GM23338 (cell line): ENCODE measurements around the gene GALNT9. TPM values are rescaled to one million over a fixed set of nuclear protein-coding genes. Genes with fewer than 3 reads are reported as not detected.

ENCODE experiments used
- ATAC-seq: fragments of 200-7000 bp; cut with Tn5 transposase; 3 replicates; pipeline ENCODE4 v1.9.1; 2020
- DNase-seq: peaks from one replicate; pipeline ENCODE4 v3.0.0-alpha.2; 2015; ENCODE audit warnings: low spot score
- H2AFZ ChIP-seq: fragments of 200-600 bp; sonication (generic); 2 replicates; pipeline ENCODE4 v1.8.0; 2016; ENCODE audit warnings: antibody characterized with exemption, mild to moderate bottlenecking, moderate library complexity
- H3F3A ChIP-seq: fragments of 200-600 bp; sonication (generic); replicated peaks from 2 replicates; pipeline ENCODE4 v1.8.0; 2017; ENCODE audit warnings: antibody characterized with exemption, mixed run types, low read depth
- H3K27ac ChIP-seq: fragments of 200-600 bp; sonication (generic); 2 replicates; pipeline ENCODE4 v1.6.1; 2016; ENCODE audit warnings: low read depth
- H3K27me3 ChIP-seq: fragments of 200-600 bp; sonication (generic); 2 replicates; pipeline ENCODE4 v1.8.0; 2016; ENCODE audit warnings: mild to moderate bottlenecking, mixed run types, moderate library complexity; ENCODE audit not compliant: insufficient read depth
- H3K36me3 ChIP-seq: fragments of 200-600 bp; sonication (generic); 2 replicates; pipeline ENCODE4 v1.8.0; 2016; ENCODE audit warnings: mild to moderate bottlenecking; ENCODE audit not compliant: insufficient read depth
- H3K4me1 ChIP-seq: fragments of 200-600 bp; sonication (generic); 2 replicates; pipeline ENCODE4 v1.8.0; 2016; ENCODE audit warnings: mild to moderate bottlenecking, moderate library complexity; ENCODE audit not compliant: insufficient read depth
- H3K4me2 ChIP-seq: fragments of 200-600 bp; sonication (generic); 2 replicates; pipeline ENCODE4 v1.7.1; 2017; ENCODE audit warnings: mixed run types
- H3K4me3 ChIP-seq: fragments of 200-600 bp; sonication (generic); 2 replicates; pipeline ENCODE4 v1.6.1; 2016; ENCODE audit warnings: mixed run types
- H3K79me2 ChIP-seq: fragments of 200-600 bp; sonication (generic); replicated peaks from 2 replicates; pipeline ENCODE4 v1.8.0; 2017; ENCODE audit warnings: mild to moderate bottlenecking; ENCODE audit not compliant: insufficient read depth
- H3K9me2 ChIP-seq: fragments of 200-600 bp; sonication (generic); 2 replicates; pipeline ENCODE4 v1.8.0; 2017; ENCODE audit not compliant: insufficient read depth
- H4K20me1 ChIP-seq: fragments of 200-600 bp; sonication (generic); replicated peaks from 2 replicates; pipeline ENCODE4 v1.8.0; 2017; ENCODE audit warnings: mild to moderate bottlenecking; ENCODE audit not compliant: insufficient read depth
- H3K27ac Mint-ChIP-seq: 2 replicates; pipeline ENCODE4 v1.8.0; 2020; ENCODE audit warnings: inconsistent platforms, mild to moderate bottlenecking, moderate library complexity, mixed read lengths
- H3K27me3 Mint-ChIP-seq: 3 replicates; pipeline ENCODE4 v1.8.0; 2022; ENCODE audit warnings: low read depth, mild to moderate bottlenecking, moderate library complexity, mixed read lengths, inconsistent platforms; ENCODE audit not compliant: insufficient read depth, poor library complexity
- H3K36me3 Mint-ChIP-seq: 3 replicates; pipeline ENCODE4 v1.8.0; 2021; ENCODE audit warnings: low read depth, mild to moderate bottlenecking, inconsistent platforms, moderate library complexity, mixed read lengths
- H3K4me1 Mint-ChIP-seq: 3 replicates; pipeline ENCODE4 v1.8.0; 2020; ENCODE audit warnings: mild to moderate bottlenecking, inconsistent platforms, mixed read lengths
- H3K4me3 Mint-ChIP-seq: 3 replicates; pipeline ENCODE4 v1.8.0; 2021; ENCODE audit warnings: moderate library complexity, mild to moderate bottlenecking, inconsistent platforms, mixed read lengths
- H3K9me3 Mint-ChIP-seq: 3 replicates; pipeline ENCODE4 v1.8.0; 2020; ENCODE audit warnings: moderate library complexity, mild to moderate bottlenecking, inconsistent platforms, mixed read lengths
- CREB1 ChIP-seq: fragments of 250-450 bp; sonication (Bioruptor Pico); IDR thresholded peaks from 2 replicates; pipeline ENCODE4 v1.5.0; 2020; ENCODE audit warnings: low read depth, mild to moderate bottlenecking, moderate library complexity
- EZH2 ChIP-seq: fragments of 200-600 bp; sonication (generic); IDR thresholded peaks from one replicate; pipeline ENCODE4 v1.8.0; 2017; ENCODE audit warnings: antibody characterized with exemption, mild to moderate bottlenecking, low read depth; ENCODE audit not compliant: unreplicated experiment
- EZH2phosphoT487 ChIP-seq: fragments of 200-600 bp; sonication (generic); IDR thresholded peaks from one replicate; pipeline ENCODE4 v1.8.1; 2018; ENCODE audit warnings: antibody characterized with exemption; ENCODE audit not compliant: unreplicated experiment
- JUNB ChIP-seq: IDR thresholded peaks from one replicate; pipeline ENCODE4 v1.6.1; 2016; ENCODE audit warnings: antibody characterized with exemption; ENCODE audit not compliant: unreplicated experiment
- NANOG ChIP-seq: IDR thresholded peaks from 2 replicates; pipeline ENCODE4 v1.6.1; 2016; ENCODE audit warnings: antibody characterized with exemption, borderline replicate concordance
- POLR2AphosphoS5 ChIP-seq: IDR thresholded peaks from 2 replicates; pipeline ENCODE4 v1.6.1; 2016; ENCODE audit warnings: antibody characterized with exemption, low read depth
- STAT1 ChIP-seq: IDR thresholded peaks from one replicate; pipeline ENCODE4 v1.6.1; 2016; ENCODE audit warnings: antibody characterized with exemption; ENCODE audit not compliant: unreplicated experiment
- ZNF114 ChIP-seq: fragments of 250-450 bp; sonication (Bioruptor Pico); IDR thresholded peaks from 2 replicates; pipeline ENCODE4 v1.5.0; 2020; ENCODE audit warnings: mild to moderate bottlenecking, moderate library complexity
- ZNF331 ChIP-seq: fragments of 250-450 bp; sonication (Bioruptor Pico); IDR thresholded peaks from 2 replicates; pipeline ENCODE4 v1.5.0; 2020; ENCODE audit warnings: low read depth, mild to moderate bottlenecking, moderate library complexity
- polyA plus RNA-seq: library from polyadenylated mRNA; unstranded; fragments of >200 nt; fragmentation: Nextera tagmentation; extraction: Ambion mirVana; gene quantifications from 2 replicates; pipeline ENCODE4 v1.2.1, GENCODE V29; 2016
- total RNA-seq: library from RNA; depleted of rRNA; stranded (reverse); fragments of >200 nt; shearing (Covaris generic); gene quantifications from 2 replicates; pipeline ENCODE4 v1.2.3, GENCODE V29; 2014
- TF ChIP-seq, protein P1 (sequence below), 2 experiments: fragments of 200-600 bp in 1 of 2; sonication (generic) in 1 of 2; conservative IDR thresholded peaks; 2 replicates each; pipeline versions ENCODE4 v1.5.1 to v1.6.1; 2016 to 2017; ENCODE audit warnings: antibody characterized with exemption in 2 of 2, low read depth in 2 of 2, mild to moderate bottlenecking in 2 of 2, moderate library complexity in 1 of 2
- TF ChIP-seq, protein P2 (sequence below): fragments of 250-450 bp; sonication (Bioruptor Pico); IDR thresholded peaks from 2 replicates; pipeline ENCODE4 v1.5.0; 2020; ENCODE audit warnings: mild to moderate bottlenecking, moderate library complexity
- TF ChIP-seq, protein P3 (sequence below): IDR thresholded peaks from 2 replicates; pipeline ENCODE4 v1.6.1; 2016; ENCODE audit warnings: antibody characterized with exemption
- TF ChIP-seq, protein P4 (sequence below): IDR thresholded peaks from one replicate; pipeline ENCODE4 v1.6.1; 2018; ENCODE audit warnings: antibody characterized with exemption; ENCODE audit not compliant: unreplicated experiment

Gene GALNT9
- total and polyA plus RNA-seq, 2 experiments from 2014 or later = 0.81 to 2.5 TPM

DNA sequence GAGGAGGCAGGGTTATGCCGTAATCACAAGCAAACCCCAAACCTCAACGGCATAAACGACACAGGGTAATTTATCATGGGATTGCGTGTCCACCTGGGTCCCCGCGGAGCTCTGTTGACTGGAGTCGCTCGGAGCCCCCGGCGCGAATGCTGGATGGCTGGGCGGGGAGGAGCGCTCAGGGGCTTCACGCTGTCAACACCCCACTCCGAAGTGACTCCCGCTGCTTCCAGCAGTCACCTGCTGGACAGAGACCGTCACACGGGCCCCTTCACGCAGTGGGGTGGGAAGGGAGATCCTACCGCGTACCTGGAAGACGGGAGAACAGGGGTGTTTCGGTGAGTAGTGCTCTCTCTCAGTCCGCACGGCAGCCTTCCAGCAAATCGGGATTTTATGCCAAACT is 4.4 kb upstream of the GALNT9 start:
- H3K4me2 ChIP-seq = no peak overlapping the region
- no peak for TF ChIP-seq STAT1
- TF ChIP-seq, protein P1, sequence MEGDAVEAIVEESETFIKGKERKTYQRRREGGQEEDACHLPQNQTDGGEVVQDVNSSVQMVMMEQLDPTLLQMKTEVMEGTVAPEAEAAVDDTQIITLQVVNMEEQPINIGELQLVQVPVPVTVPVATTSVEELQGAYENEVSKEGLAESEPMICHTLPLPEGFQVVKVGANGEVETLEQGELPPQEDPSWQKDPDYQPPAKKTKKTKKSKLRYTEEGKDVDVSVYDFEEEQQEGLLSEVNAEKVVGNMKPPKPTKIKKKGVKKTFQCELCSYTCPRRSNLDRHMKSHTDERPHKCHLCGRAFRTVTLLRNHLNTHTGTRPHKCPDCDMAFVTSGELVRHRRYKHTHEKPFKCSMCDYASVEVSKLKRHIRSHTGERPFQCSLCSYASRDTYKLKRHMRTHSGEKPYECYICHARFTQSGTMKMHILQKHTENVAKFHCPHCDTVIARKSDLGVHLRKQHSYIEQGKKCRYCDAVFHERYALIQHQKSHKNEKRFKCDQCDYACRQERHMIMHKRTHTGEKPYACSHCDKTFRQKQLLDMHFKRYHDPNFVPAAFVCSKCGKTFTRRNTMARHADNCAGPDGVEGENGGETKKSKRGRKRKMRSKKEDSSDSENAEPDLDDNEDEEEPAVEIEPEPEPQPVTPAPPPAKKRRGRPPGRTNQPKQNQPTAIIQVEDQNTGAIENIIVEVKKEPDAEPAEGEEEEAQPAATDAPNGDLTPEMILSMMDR (conservative IDR thresholded peaks at IDR 0.05; ENCODE audit: low read depth in 2 of 2) = no peak
- TF ChIP-seq, protein P2, sequence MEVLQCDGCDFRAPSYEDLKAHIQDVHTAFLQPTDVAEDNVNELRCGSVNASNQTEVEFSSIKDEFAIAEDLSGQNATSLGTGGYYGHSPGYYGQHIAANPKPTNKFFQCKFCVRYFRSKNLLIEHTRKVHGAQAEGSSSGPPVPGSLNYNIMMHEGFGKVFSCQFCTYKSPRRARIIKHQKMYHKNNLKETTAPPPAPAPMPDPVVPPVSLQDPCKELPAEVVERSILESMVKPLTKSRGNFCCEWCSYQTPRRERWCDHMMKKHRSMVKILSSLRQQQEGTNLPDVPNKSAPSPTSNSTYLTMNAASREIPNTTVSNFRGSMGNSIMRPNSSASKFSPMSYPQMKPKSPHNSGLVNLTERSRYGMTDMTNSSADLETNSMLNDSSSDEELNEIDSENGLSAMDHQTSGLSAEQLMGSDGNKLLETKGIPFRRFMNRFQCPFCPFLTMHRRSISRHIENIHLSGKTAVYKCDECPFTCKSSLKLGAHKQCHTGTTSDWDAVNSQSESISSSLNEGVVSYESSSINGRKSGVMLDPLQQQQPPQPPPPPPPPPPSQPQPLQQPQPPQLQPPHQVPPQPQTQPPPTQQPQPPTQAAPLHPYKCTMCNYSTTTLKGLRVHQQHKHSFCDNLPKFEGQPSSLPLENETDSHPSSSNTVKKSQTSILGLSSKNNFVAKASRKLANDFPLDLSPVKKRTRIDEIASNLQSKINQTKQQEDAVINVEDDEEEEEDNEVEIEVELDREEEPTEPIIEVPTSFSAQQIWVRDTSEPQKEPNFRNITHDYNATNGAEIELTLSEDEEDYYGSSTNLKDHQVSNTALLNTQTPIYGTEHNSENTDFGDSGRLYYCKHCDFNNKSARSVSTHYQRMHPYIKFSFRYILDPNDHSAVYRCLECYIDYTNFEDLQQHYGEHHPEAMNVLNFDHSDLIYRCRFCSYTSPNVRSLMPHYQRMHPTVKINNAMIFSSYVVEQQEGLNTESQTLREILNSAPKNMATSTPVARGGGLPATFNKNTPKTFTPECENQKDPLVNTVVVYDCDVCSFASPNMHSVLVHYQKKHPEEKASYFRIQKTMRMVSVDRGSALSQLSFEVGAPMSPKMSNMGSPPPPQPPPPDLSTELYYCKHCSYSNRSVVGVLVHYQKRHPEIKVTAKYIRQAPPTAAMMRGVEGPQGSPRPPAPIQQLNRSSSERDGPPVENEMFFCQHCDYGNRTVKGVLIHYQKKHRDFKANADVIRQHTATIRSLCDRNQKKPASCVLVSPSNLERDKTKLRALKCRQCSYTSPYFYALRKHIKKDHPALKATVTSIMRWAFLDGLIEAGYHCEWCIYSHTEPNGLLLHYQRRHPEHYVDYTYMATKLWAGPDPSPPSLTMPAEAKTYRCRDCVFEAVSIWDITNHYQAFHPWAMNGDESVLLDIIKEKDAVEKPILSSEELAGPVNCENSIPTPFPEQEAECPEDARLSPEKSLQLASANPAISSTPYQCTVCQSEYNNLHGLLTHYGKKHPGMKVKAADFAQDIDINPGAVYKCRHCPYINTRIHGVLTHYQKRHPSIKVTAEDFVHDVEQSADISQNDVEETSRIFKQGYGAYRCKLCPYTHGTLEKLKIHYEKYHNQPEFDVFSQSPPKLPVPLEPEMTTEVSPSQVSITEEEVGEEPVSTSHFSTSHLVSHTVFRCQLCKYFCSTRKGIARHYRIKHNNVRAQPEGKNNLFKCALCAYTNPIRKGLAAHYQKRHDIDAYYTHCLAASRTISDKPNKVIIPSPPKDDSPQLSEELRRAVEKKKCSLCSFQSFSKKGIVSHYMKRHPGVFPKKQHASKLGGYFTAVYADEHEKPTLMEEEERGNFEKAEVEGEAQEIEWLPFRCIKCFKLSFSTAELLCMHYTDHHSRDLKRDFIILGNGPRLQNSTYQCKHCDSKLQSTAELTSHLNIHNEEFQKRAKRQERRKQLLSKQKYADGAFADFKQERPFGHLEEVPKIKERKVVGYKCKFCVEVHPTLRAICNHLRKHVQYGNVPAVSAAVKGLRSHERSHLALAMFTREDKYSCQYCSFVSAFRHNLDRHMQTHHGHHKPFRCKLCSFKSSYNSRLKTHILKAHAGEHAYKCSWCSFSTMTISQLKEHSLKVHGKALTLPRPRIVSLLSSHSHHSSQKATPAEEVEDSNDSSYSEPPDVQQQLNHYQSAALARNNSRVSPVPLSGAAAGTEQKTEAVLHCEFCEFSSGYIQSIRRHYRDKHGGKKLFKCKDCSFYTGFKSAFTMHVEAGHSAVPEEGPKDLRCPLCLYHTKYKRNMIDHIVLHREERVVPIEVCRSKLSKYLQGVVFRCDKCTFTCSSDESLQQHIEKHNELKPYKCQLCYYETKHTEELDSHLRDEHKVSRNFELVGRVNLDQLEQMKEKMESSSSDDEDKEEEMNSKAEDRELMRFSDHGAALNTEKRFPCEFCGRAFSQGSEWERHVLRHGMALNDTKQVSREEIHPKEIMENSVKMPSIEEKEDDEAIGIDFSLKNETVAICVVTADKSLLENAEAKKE (CRISPR knock-in tag) = no peak
- TF ChIP-seq, protein P3, sequence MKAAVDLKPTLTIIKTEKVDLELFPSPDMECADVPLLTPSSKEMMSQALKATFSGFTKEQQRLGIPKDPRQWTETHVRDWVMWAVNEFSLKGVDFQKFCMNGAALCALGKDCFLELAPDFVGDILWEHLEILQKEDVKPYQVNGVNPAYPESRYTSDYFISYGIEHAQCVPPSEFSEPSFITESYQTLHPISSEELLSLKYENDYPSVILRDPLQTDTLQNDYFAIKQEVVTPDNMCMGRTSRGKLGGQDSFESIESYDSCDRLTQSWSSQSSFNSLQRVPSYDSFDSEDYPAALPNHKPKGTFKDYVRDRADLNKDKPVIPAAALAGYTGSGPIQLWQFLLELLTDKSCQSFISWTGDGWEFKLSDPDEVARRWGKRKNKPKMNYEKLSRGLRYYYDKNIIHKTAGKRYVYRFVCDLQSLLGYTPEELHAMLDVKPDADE = no peak
- TF ChIP-seq, protein P4, sequence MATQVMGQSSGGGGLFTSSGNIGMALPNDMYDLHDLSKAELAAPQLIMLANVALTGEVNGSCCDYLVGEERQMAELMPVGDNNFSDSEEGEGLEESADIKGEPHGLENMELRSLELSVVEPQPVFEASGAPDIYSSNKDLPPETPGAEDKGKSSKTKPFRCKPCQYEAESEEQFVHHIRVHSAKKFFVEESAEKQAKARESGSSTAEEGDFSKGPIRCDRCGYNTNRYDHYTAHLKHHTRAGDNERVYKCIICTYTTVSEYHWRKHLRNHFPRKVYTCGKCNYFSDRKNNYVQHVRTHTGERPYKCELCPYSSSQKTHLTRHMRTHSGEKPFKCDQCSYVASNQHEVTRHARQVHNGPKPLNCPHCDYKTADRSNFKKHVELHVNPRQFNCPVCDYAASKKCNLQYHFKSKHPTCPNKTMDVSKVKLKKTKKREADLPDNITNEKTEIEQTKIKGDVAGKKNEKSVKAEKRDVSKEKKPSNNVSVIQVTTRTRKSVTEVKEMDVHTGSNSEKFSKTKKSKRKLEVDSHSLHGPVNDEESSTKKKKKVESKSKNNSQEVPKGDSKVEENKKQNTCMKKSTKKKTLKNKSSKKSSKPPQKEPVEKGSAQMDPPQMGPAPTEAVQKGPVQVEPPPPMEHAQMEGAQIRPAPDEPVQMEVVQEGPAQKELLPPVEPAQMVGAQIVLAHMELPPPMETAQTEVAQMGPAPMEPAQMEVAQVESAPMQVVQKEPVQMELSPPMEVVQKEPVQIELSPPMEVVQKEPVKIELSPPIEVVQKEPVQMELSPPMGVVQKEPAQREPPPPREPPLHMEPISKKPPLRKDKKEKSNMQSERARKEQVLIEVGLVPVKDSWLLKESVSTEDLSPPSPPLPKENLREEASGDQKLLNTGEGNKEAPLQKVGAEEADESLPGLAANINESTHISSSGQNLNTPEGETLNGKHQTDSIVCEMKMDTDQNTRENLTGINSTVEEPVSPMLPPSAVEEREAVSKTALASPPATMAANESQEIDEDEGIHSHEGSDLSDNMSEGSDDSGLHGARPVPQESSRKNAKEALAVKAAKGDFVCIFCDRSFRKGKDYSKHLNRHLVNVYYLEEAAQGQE = no peak
- no peak for TF ChIP-seq NANOG
- TF ChIP-seq EZH2 = no peak
- TF ChIP-seq ZNF114 = no peak
- no peak for TF ChIP-seq POLR2AphosphoS5
- TF ChIP-seq EZH2phosphoT487 = no peak
- TF ChIP-seq JUNB = no peak
- no peak for TF ChIP-seq CREB1 (CRISPR knock-in tag)
- no peak for TF ChIP-seq ZNF331
- no peaks in the 10 kb centered on the region; the same call in 1 of the 2 replicates for H4K20me1 ChIP-seq
- peaks cover 7% of the 10 kb centered on the region; the same call in 1 of the 2 replicates for H3F3A ChIP-seq
- H3K27me3 ChIP-seq = peaks cover 14% of the 10 kb centered on the region; the same call in 1 of the 2 replicates
- no peak for DNase-seq
- H3K9me3 Mint-ChIP-seq = no peaks in the 10 kb centered on the region
- H3K27me3 Mint-ChIP-seq = peaks cover 27% of the 10 kb centered on the region
- H3K4me3 ChIP-seq = no peak overlapping the region
- H3K9me2 ChIP-seq = no peaks in the 10 kb centered on the region
- no peak overlapping the region for H3K4me3 Mint-ChIP-seq
- H3K4me1 ChIP-seq = no peaks in the 10 kb centered on the region
- H3K4me1 Mint-ChIP-seq = no peaks in the 10 kb centered on the region
- no peaks in the 10 kb centered on the region; the same call in 2 of the 3 replicates for H3K36me3 Mint-ChIP-seq
- H3K36me3 ChIP-seq = no peaks in the 10 kb centered on the region
- H3K27ac ChIP-seq = no peak overlapping the region
- no peak overlapping the region for H3K27ac Mint-ChIP-seq
- no peaks in the 10 kb centered on the region for H3K79me2 ChIP-seq
- ATAC-seq = no peak
- H2AFZ ChIP-seq = no peak overlapping the region
